ENCODE data around the gene HOXB3.
"Not testable (repeated sequence)": the region's sequence is repeated elsewhere in the genome, so short reads cannot be mapped to it uniquely, and the experiment has no call there.

Gene HOXB3

GRCh38 chr17:48510381-48510760 is 79.7 kb downstream of the HOXB3 start:
- TF ChIP-seq CTCF (IDR thresholded peaks at IDR 0.05; ENCODE audit: control extremely low read depth, extremely low read depth, low read depth, missing control alignments) = no peak
- CTCF ChIA-PET = interaction anchor here (0.8 to 1.7 kb wide), 4 partner anchors 13 to 83 kb away, joined by 3 to 9 read pairs (median 3); partner anchors contain the start of gene HOXB5
- DNase-seq (ENCODE audit: extremely low spot score) = no peak
- POLR2A ChIA-PET = no interaction called here

DNA sequence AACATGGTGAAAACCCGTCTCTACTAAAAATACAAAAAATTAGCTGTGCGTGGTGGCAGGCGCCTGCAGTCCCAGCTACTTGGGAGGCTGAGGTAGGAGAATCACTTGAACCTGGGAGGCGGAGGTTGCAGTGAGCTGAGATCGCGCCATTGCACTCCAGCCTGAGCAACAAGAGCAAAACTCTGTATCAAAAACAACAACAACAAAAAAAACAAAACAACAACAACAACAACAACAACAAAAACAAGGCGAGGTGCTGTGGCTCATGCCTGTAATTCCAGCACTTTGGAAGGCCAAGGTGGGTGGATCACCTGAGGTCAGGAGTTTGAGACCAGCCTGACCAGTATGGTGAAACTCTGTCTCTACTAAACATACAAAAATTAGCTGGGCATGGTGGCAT is 80.3 kb downstream of the HOXB3 start:
- CTCF ChIA-PET = interaction anchor here (0.8 to 1.7 kb wide), 4 partner anchors 17 to 247 kb away, joined by 3 read pairs; partner anchors contain the start of gene HOXB5
- POLR2A ChIA-PET; DNase-seq (ENCODE audit: extremely low spot score): not testable (repeated sequence)

DNA sequence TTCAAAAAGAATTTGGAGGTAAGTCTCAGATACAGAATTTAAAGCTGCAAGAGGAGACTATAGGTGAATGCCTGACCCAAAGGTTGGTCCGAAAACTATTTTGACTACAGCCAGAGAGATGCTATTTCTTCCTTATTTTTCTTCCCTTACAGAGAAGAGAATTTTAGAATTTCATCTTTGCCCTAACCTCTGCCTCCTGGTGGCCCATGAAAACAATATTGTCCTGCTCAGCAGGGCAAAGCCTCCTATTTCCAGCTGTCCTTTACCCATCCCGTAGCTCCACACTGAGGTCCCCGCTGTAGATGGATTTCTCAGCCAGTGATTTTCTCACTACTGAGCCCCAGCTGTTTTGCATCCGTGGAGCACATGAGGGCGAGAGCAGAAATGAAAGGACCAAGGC is 83.8 kb downstream of the HOXB3 start:
- ChIA-PET POLR2A (interaction anchor here (0.6 kb wide), 1 partner anchor 395 kb away, joined by 3 read pairs; no protein-coding TSS in a partner anchor), CTCF (interaction anchor here (1.2 to 2.9 kb wide), 3 partner anchors 14 to 52 kb away, joined by 3 to 16 read pairs (median 4); no protein-coding TSS in a partner anchor)
- no peak for TF ChIP-seq CTCF (IDR thresholded peaks at IDR 0.05; ENCODE audit: control extremely low read depth, extremely low read depth, low read depth, missing control alignments)
- DNase-seq (ENCODE audit: extremely low spot score) = no peak

DNA sequence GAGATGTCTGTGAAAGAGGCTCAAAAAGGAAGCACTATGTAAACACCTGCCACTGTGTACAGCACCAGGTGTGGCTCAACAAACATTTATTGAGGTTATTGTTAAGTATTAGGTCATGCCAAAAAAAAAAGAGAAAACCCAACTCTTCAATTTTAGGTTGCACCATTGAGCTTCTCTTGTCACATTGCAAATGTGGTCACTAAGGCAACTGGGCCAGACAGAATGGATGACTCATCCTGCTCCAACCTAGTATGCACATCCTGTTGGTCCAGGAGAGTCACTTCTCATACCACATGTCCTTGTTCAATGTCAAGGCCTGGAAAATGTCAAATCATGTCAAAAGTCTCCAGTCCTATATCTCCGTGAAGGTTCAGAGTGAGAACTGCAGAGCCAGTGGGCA is 84.3 kb downstream of the HOXB3 start:
- CTCF ChIA-PET = interaction anchor here (1.2 to 2.9 kb wide), 4 partner anchors 13 to 52 kb away, joined by 3 to 16 read pairs (median 4); no protein-coding TSS in a partner anchor
- TF ChIP-seq CTCF (IDR thresholded peaks at IDR 0.05; ENCODE audit: control extremely low read depth, extremely low read depth, low read depth, missing control alignments) = no peak
- DNase-seq (ENCODE audit: extremely low spot score) = peak; percentile 66
- POLR2A ChIA-PET = interaction anchor here (0.6 kb wide), 1 partner anchor 395 kb away, joined by 3 read pairs; no protein-coding TSS in a partner anchor

DNA sequence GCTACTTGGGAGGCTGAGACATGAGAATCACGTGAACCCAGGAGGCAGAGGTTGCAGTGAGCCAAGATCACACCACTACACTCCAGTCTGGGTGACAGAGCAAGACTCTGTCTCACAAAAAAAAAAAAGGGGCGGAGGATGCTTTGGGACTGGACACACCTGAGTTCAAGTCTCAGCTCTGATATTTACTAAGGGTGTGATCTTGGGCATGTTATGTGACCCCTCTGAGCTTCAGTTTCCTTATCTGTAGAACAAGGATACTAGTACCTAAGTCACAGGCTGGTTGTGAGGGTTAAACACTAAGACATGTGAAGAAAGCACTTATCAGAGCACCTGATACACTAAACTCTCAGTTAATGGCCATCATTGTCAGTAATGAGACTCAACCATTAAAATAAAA is 85.1 kb downstream of the HOXB3 start:
- TF ChIP-seq CTCF (IDR thresholded peaks at IDR 0.05; ENCODE audit: control extremely low read depth, extremely low read depth, low read depth, missing control alignments) = no peak
- DNase-seq (ENCODE audit: extremely low spot score) = no peak
- ChIA-PET POLR2A (no interaction called here), CTCF (interaction anchor here (1.3 to 2.9 kb wide), 4 partner anchors 12 to 35 kb away, joined by 3 to 24 read pairs (median 10); no protein-coding TSS in a partner anchor)

DNA sequence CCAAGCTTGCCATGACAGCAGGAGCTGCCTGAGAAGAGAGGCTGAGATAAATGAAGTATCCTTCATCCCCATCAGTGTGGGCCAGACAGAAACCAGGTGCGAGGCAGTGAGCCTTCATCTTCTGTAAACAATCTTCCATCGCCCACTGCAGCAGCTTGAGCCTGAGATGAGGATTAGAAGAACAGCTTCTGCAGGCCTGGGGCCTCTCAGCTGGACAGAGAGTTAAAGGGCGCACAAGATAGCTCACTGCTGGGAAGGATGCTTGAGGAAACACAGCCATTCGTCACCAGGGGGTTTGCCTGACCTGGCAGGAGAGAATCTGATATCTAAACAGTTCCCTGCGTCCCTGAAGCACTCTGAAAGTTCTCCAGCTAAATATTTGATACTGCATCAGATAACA is 86.3 kb downstream of the HOXB3 start:
- CTCF ChIA-PET = interaction anchor here (0.9 to 2.8 kb wide), 8 partner anchors 11 to 241 kb away, joined by 3 to 24 read pairs (median 3); partner anchors contain the start of gene HOXB8
- POLR2A ChIA-PET = no interaction called here
- no peak for DNase-seq (ENCODE audit: extremely low spot score)
- TF ChIP-seq CTCF (IDR thresholded peaks at IDR 0.05; ENCODE audit: control extremely low read depth, extremely low read depth, low read depth, missing control alignments) = no peak

GRCh38 chr17:48502901-48503300 is 87.1 kb downstream of the HOXB3 start:
- ChIA-PET CTCF (interaction anchor here (1.0 to 2.8 kb wide), 5 partner anchors 11 to 240 kb away, joined by 3 to 24 read pairs (median 4); no protein-coding TSS in a partner anchor), POLR2A (no interaction called here)
- no peak for DNase-seq (ENCODE audit: extremely low spot score)
- no peak for TF ChIP-seq CTCF (IDR thresholded peaks at IDR 0.05; ENCODE audit: control extremely low read depth, extremely low read depth, low read depth, missing control alignments)
